B cell (primary cell): Measurements from ENCODE around the gene LIPG. TPM values are rescaled to one million over a fixed set of nuclear protein-coding genes. Genes with fewer than 3 reads are reported as not detected.

Experiments used
- ATAC-seq: fragments of 200-7000 bp; cut with Tn5 transposase; one replicate; pipeline ENCODE4 v1.10.0; 2021; ENCODE audit warnings: low read depth, mild to moderate bottlenecking, moderate number of reproducible peaks, moderate library complexity
- CTCF ChIA-PET: fragments of 350-600 bp; sonication (Branson Sonifier 250); formaldehyde crosslinking; loops from one replicate; lab custom pipeline; 2021; ENCODE audit warnings: antibody characterized with exemption, inconsistent platforms; lab: Charles Lee
- POLR2A ChIA-PET: fragments of 350-600 bp; sonication (Branson Sonifier 250); formaldehyde crosslinking; loops from one replicate; lab custom pipeline; 2021; ENCODE audit warnings: antibody characterized with exemption; lab: Charles Lee
- DNase-seq: peaks from one replicate; pipeline ENCODE4 v3.0.0; 2013
- H2AFZ ChIP-seq: 2 replicates; pipeline ENCODE4 v1.6.1; 2012; ENCODE audit warnings: mild to moderate bottlenecking, low read depth, low read length; ENCODE audit not compliant: insufficient read depth, poor library complexity, severe bottlenecking
- H3K27ac ChIP-seq, 2 donors: 1 replicate in 1 of 2; 2 replicates in 1 of 2; pipeline ENCODE4 v1.5.1; 2012 to 2013; ENCODE audit warnings: low read length in 2 of 2, mild to moderate bottlenecking in 2 of 2, moderate library complexity in 1 of 2
- H3K27me3 ChIP-seq, 4 experiments: fragments of 200-600 bp in 1 of 4; sonication (generic) in 1 of 4; replicated peaks in 1 of 4; 1 replicate in 2 of 4; 2 replicates in 2 of 4; pipeline versions ENCODE4 v1.6.1 to v1.7.0; 2013 to 2016; ENCODE audit warnings: low read length in 3 of 4, mild to moderate bottlenecking in 2 of 4, mixed read lengths in 1 of 4, moderate library complexity in 1 of 4; ENCODE audit not compliant: insufficient read depth in 4 of 4, control insufficient read depth in 3 of 4; ENCODE audit errors: control extremely low read depth in 1 of 4
- H3K36me3 ChIP-seq, 2 experiments: replicated peaks in 1 of 2; 1 replicate in 1 of 2; 2 replicates in 1 of 2; pipeline versions ENCODE4 v1.6.1 to v1.7.1; 2013; ENCODE audit warnings: low read length in 1 of 2; ENCODE audit not compliant: insufficient read depth in 2 of 2, control insufficient read depth in 1 of 2; ENCODE audit errors: control extremely low read depth in 1 of 2, extremely low read depth in 1 of 2
- H3K4me1 ChIP-seq, 2 donors: fragments of 200-600 bp in 1 of 2; sonication (generic) in 1 of 2; 1 replicate in 1 of 2; 2 replicates in 1 of 2; pipeline versions ENCODE4 v1.5.1 to v1.6.1; 2013 to 2017; ENCODE audit warnings: low read length in 2 of 2; ENCODE audit not compliant: control insufficient read depth in 2 of 2, insufficient read depth in 2 of 2
- H3K4me2 ChIP-seq: replicated peaks from 2 replicates; pipeline ENCODE3; 2012; ENCODE audit warnings: mild to moderate bottlenecking, low read depth, low read length; ENCODE audit not compliant: poor library complexity, severe bottlenecking
- H3K4me3 ChIP-seq, 5 experiments: fragments of 200-600 bp in 1 of 5; sonication (generic) in 1 of 5; 1 replicate in 3 of 5; 2 replicates in 2 of 5; pipeline versions ENCODE4 v1.5.1 to v1.7.0; 2011 to 2016; ENCODE audit warnings: low read length in 4 of 5, mild to moderate bottlenecking in 4 of 5, low read depth in 2 of 5, control low read depth in 1 of 5, moderate library complexity in 1 of 5; ENCODE audit not compliant: insufficient read depth in 1 of 5; ENCODE audit errors: control extremely low read depth in 1 of 5, extremely low read depth in 1 of 5
- H3K79me2 ChIP-seq: fragments of 200-600 bp; sonication (generic); one replicate; pipeline ENCODE4 v1.6.0; 2016; ENCODE audit warnings: low read length; ENCODE audit not compliant: control insufficient read depth, insufficient read depth
- H3K9ac ChIP-seq: fragments of 200-600 bp; sonication (generic); 2 replicates; pipeline ENCODE4 v1.6.1; 2017; ENCODE audit warnings: mild to moderate bottlenecking, low read length, moderate library complexity
- H3K9me3 ChIP-seq, 3 donors: one replicate each; pipeline versions ENCODE4 v1.6.1 to v1.7.1; 2013; ENCODE audit warnings: low read length in 2 of 3; ENCODE audit not compliant: control insufficient read depth in 2 of 3, insufficient read depth in 1 of 3; ENCODE audit errors: control extremely low read depth in 1 of 3
- H4K20me1 ChIP-seq: 2 replicates; pipeline ENCODE4 v1.6.0; 2012; ENCODE audit warnings: mild to moderate bottlenecking, low read length; ENCODE audit not compliant: insufficient read depth, control insufficient read depth, poor library complexity, severe bottlenecking
- H3K27ac Mint-ChIP-seq: one replicate; pipeline ENCODE4 v1.8.0; 2021; ENCODE audit warnings: mixed read lengths
- H3K27me3 Mint-ChIP-seq: one replicate; pipeline ENCODE4 v1.8.0; 2021; ENCODE audit warnings: mixed read lengths
- H3K4me1 Mint-ChIP-seq: one replicate; pipeline ENCODE4 v1.8.0; 2021; ENCODE audit warnings: mixed read lengths
- H3K4me3 Mint-ChIP-seq: one replicate; pipeline ENCODE4 v1.8.0; 2021; ENCODE audit warnings: mixed read lengths
- H3K9me3 Mint-ChIP-seq: one replicate; pipeline ENCODE4 v1.8.0; 2022; ENCODE audit warnings: mixed read lengths; ENCODE audit not compliant: insufficient read depth
- CTCF ChIP-seq: fragments of 200-600 bp; IDR thresholded peaks from one replicate; pipeline ENCODE4 v1.8.0; 2022; ENCODE audit warnings: antibody characterized with exemption, mild to moderate bottlenecking
- EZH2 ChIP-seq: IDR thresholded peaks from 2 replicates; pipeline ENCODE4 v1.6.1; 2012; ENCODE audit warnings: borderline replicate concordance, low read depth, mild to moderate bottlenecking, moderate library complexity, low read length; ENCODE audit not compliant: insufficient read depth, poor library complexity, severe bottlenecking
- WGBS: methylation state at CpG from one replicate; pipeline ENCODE4 v1.1.5; 2013; ENCODE audit warnings: missing lambda C conversion rate; ENCODE audit not compliant: insufficient coverage; 5-methylcytosine and 5-hydroxymethylcytosine counted together
- intact Hi-C: fragments of 100-400 bp; cut with micrococcal nuclease; formaldehyde crosslinking; loops from one replicate; pipeline ENCODE4 v1.10.0; 2022
- polyA plus RNA-seq: library from polyadenylated mRNA; depleted of rRNA; stranded (reverse); fragments of >200 nt; gene quantifications from 2 replicates; pipeline ENCODE4 v1.2.3, GENCODE V29; 2012
- total RNA-seq, 2 donors: library from RNA; stranded (reverse); fragments of 120-200 nt in 1 of 2; gene quantifications; 1 replicate in 1 of 2; 2 replicates in 1 of 2; pipeline versions ENCODE4 v1.2.3 to v1.2.4, GENCODE V29; 2013 to 2022

Gene LIPG
- total and polyA plus RNA-seq, 2 donors (not counting 1 experiment from before 2014, with no cell fraction given) = not detected

DNA sequence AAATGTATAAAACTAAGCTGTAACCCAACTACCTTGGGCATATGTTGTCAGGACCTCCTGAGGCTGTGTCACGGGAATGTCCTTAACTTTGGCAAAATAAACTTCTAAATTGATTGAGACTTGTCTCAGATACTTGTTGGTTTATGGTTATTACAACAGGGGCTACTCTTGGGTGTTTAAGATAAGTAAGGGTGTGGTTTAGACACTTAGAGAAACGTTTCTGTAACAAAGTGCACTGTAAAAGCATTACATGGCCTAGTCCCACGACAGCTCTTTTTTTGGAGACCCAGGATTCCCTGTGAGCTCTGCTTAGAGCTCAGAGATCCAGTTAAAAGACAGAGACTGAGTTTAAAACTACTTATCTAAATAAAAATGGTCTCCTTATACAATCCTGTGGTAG is 32.3 kb upstream of the LIPG start:
- H3K9me3 ChIP-seq = no peaks in the 10 kb centered on the region
- H4K20me1 ChIP-seq = no peaks in the 10 kb centered on the region
- DNase-seq = no peak
- intact Hi-C loops = no loop called here
- no CpG with 5 or more reads among the region's 3 CpGs for WGBS
- Mint-ChIP-seq H3K27me3 (peaks cover 18% of the 10 kb centered on the region), H3K9me3 (no peaks in the 10 kb centered on the region), H3K4me3 (no peak overlapping the region), H3K27ac (no peak overlapping the region), H3K4me1 (no peaks in the 10 kb centered on the region)
- H3K36me3 ChIP-seq = no peaks in the 10 kb centered on the region
- ChIA-PET POLR2A (no interaction called here), CTCF (no interaction called here)
- no peaks in the 10 kb centered on the region for H3K4me1 ChIP-seq
- no peak overlapping the region for H3K4me2 ChIP-seq
- ATAC-seq = no peak
- no peaks in the 10 kb centered on the region for H3K79me2 ChIP-seq
- H3K27me3 ChIP-seq = peaks cover 0 to 2% (median 0%) of the 10 kb centered on the region in 4 experiments
- H3K4me3 ChIP-seq = no peak overlapping the region
- TF ChIP-seq CTCF = no peak
- TF ChIP-seq EZH2 = no peak
- no peak overlapping the region for H3K27ac ChIP-seq
- H3K9ac ChIP-seq = no peak overlapping the region
- no peak overlapping the region for H2AFZ ChIP-seq

DNA sequence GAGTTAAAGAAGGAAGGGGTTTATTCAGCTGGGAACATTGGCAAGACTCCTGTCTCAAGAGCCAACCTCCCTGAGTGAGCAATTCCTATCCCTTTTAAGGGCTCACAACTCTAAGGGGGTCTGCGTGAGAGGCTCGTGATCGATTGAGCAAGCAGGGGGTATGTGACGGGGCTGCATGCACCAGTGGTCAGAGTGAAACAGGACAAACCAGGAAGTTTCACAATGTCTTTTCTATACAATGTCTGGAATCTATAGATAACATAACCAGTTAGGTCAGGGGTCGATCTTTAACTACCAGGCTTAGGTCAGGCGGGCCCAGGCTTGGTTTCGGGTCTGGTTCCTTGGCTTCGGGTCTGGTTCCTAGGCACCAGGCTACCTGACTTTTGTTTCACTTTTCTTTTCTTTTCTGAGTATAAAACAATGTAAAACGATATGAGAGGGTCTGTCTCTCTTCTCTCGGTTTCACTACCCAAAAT is 30.1 kb upstream of the LIPG start:
- H3K9ac ChIP-seq = peak overlapping the region; percentile 43
- H3K4me1 Mint-ChIP-seq = no peaks in the 10 kb centered on the region
- intact Hi-C loops = no loop called here

More for the DNA sequence above, 30.1 kb upstream of the LIPG start:
- Histone ChIP-seq H3K4me3 (peak overlapping the region in 3 of 5 experiments; percentile 6 to 45 (median 27)), H3K79me2 (no peaks in the 10 kb centered on the region), H2AFZ (peak overlapping the region; percentile 41), H3K4me2 (no peak overlapping the region), H3K27ac (no peak overlapping the region), H3K27me3 (no peaks in the 10 kb centered on the region), H3K36me3 (no peaks in the 10 kb centered on the region), H3K4me1 (no peaks in the 10 kb centered on the region), H4K20me1 (no peaks in the 10 kb centered on the region), H3K9me3 (peaks cover 0 to 2% (median 0%) of the 10 kb centered on the region in 3 donors)
- DNase-seq = no peak
- no peak for TF ChIP-seq CTCF
- POLR2A ChIA-PET = no interaction called here
- Mint-ChIP-seq H3K27ac (no peak overlapping the region), H3K4me3 (peak overlapping the region; percentile 53), H3K27me3 (peaks cover 18% of the 10 kb centered on the region), H3K9me3 (no peaks in the 10 kb centered on the region)
- CTCF ChIA-PET = interaction anchor here (0.7 kb wide), 1 partner anchor 834 kb away, joined by 3 read pairs; no protein-coding TSS in a partner anchor
- no peak for ATAC-seq
- 83% methylated on average over 3 of the region's 10 CpGs for WGBS
